ENCODE data around the gene CRIP2.

DNA sequence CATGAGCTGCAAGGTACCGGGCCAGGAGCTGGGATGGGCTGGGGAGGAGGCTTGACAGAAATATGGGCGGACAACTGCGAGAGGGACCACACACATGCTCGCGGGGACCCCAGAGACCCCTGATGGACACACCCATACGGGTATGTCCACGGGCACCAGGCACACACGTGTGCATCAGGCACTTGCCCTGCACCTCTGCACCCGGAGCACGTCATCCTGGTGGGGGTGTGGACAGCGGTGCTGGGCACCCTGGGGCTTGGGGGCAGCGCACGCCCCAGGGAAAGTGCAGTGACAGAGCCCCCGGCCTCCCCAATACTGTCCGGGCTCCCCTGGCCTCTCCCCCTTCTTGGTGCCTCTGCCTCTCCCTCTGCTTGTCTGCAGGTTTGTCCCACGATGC lies 10.4 kb downstream of the CRIP2 start:
- TF ChIP-seq EZH2 (IDR thresholded peaks at IDR 0.05; ENCODE audit: insufficient read depth, low read length): no peak
- TF ChIP-seq, protein P1, sequence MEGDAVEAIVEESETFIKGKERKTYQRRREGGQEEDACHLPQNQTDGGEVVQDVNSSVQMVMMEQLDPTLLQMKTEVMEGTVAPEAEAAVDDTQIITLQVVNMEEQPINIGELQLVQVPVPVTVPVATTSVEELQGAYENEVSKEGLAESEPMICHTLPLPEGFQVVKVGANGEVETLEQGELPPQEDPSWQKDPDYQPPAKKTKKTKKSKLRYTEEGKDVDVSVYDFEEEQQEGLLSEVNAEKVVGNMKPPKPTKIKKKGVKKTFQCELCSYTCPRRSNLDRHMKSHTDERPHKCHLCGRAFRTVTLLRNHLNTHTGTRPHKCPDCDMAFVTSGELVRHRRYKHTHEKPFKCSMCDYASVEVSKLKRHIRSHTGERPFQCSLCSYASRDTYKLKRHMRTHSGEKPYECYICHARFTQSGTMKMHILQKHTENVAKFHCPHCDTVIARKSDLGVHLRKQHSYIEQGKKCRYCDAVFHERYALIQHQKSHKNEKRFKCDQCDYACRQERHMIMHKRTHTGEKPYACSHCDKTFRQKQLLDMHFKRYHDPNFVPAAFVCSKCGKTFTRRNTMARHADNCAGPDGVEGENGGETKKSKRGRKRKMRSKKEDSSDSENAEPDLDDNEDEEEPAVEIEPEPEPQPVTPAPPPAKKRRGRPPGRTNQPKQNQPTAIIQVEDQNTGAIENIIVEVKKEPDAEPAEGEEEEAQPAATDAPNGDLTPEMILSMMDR (IDR thresholded peaks at IDR 0.05; ENCODE audit: insufficient read depth, low read depth, low read length): no peak
